Umbilical cord (tissue), 2 donors: ENCODE results near the gene TTC1. TPM values are rescaled to one million over a fixed set of nuclear protein-coding genes. Genes with fewer than 3 reads are reported as not detected.
"Not testable (repeated sequence)": the region's sequence is repeated elsewhere in the genome, so short reads cannot be mapped to it uniquely, and the experiment has no call there.

ENCODE experiments used
- DNase-seq: peaks from one replicate; pipeline ENCODE4 v3.0.0-alpha.2; 2015; ENCODE audit warnings: low spot score
- total RNA-seq: library from RNA; depleted of rRNA; stranded (reverse); fragments of >200 nt; gene quantifications from one replicate; pipeline ENCODE4 v1.2.3, GENCODE V29; 2014; ENCODE audit warnings: low replicate concordance; ENCODE audit not compliant: insufficient read depth

Gene TTC1
- total RNA-seq, 1 donor from 2014 or later: 35.4 TPM

DNA sequence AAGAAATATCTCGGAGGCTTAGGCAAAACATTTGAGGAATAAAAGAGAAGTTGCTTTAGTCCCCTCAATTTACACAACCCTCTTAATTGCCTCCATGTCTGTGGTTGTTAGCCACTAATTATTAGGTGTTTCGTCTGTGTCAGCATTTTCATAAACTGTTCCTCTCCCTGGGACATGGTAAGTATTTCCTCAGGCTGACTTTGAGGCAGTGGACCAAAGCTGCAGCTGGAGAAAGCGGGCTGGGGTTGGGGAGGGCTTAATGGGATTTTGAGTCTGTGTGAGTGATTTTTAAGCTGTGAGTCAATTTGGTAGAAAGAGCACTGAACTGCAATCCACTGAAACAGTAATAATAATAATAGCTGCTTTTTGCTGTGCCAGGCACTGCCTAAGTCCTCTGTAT, 13.0 kb upstream of the TTC1 start:
- DNase-seq: peak; percentile 74

DNA sequence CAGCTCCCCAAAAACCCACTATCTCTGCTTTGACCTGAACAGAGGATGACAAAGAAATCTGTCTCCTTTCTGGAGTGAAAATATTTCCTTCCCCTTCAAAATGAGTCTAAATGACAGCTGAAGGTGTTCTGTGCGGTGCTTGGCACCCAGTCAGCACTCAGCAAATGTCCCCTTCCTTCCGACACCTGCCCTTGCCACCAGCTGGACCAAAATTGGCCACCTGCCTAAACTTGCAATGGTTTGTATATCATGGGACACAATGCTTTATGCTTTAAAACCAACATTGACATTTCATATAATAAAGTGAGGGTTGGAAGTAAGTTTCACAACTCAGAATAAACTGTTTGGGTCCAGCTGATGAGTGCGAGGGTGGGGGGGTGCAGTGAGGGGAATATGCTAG, 7.5 kb upstream of the TTC1 start:
- no peak for DNase-seq

DNA sequence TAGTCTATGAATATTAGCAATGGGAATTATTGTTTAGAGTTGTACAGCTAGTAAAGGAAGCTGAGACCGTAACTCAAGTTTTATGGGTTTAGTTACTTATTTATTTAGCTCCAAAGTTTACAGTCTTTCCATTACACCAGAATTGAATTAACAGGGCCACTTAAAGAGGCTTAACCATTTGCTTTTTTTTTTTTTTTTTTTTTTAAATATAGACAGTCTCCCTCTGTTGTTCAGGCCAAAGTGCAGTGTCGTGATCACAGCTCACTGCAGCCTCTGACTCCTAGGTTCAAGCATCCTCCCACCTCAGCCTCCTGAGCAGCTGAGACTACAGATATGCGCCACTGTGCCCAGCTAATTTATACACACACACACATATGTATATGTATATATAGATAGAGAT, 1.4 kb upstream of the TTC1 start:
- no peak for DNase-seq

- DNase-seq: not testable (repeated sequence)
These were observed 436 bp upstream of the TTC1 start for GRCh38 chr5:160008529-160008876.

DNA sequence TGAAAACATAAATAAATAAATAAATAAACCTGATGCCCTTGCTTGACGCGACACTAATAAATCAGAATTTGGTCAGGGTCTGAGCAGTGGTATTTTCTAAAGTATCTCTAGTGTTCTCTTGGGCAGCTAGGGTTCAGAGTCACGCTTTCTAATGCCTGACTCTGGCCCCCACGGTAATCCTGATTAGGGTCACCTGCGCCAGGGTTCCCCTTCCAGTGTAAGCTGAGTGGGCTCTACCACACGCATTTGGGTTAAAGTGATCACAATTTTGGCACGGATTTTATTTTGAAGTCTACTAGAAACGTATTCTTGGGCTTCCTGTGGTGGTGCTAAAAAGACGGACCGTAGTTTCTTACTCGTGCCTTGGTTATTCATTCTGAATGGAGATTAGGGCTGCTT, 651 bp downstream of the TTC1 start:
- no peak for DNase-seq

- no peak for DNase-seq
These were observed 2.5 kb downstream of the TTC1 start for GRCh38 chr5:160011471-160011870.

DNA sequence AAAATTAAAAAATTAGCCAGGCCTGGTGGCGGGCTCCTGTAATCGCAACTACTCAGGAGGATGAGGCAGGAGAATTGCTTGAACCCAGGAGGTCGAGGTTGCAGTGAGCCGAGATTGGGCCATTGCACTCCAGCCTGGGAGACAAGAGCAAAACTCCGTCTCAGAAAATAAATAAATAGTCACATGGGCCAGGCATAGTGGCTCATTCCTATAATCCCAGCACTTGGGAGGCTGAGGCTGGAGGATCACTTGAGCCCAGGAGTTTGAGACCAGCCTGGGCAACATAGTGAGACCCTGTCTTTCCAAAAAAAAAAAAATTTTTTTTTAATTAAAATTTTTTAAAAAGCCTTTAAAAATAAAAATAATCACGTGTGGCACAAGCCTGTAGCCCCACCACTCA, 5.3 kb downstream of the TTC1 start:
- not testable (repeated sequence) for DNase-seq

DNA sequence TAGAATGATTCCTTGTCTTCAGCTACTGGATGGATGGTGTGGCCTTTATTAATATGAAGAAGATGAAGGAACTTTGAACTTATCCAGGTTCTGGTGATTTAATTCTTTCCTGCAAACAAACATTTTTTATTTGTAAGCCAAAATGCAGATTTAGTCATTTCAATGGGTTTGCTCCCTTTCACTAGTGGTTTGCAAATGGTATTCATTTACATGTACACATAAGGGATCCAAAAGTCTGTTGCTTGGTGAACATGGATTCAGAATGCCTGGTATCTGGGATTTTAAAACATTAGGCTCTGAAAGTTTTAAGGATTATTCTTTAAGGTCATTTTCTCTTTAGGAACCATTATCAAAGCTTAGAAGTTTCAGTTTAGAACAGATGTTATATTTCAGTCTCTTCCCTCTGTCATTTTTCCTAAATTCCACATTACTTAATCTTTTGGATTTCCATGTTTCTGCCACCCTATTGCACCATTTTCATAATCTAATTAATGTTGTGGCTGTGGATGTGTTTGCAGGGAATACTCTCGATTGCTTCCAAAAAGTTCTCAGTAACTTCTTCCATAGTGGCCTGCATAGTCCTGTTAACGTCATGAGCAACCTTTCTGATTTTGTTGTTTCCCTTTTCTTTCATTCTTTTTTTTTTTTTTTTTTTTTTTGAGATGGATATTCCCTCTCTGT, 10.1 kb downstream of the TTC1 start:
- no peak for DNase-seq

DNA sequence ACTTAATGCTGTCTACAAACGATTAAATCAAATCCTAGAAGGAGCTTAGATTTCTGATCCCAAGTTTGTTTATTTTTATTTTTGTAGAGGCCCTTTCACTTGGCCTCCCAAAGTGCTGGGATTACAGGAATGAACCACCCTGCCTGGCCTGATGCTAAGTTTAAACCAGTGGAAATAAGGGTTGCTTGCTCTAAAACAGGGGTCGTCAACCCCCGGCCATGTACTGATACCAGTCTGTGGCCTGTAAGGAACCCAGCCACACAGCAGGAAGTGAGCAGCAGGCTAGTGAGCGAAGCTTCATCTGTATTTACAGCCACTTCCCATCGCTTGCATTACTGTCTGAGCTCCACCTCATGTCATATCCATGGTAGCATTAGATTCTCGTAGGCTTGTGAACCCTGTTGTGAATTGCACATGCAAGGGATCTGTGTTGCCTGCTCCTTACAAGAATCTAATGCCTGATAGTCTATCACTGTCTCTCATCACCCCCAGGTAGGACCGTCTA, 11.4 kb downstream of the TTC1 start:
- DNase-seq: no peak

GRCh38 chr5:160020964-160021363, 12.0 kb downstream of the TTC1 start:
- no peak for DNase-seq

DNA sequence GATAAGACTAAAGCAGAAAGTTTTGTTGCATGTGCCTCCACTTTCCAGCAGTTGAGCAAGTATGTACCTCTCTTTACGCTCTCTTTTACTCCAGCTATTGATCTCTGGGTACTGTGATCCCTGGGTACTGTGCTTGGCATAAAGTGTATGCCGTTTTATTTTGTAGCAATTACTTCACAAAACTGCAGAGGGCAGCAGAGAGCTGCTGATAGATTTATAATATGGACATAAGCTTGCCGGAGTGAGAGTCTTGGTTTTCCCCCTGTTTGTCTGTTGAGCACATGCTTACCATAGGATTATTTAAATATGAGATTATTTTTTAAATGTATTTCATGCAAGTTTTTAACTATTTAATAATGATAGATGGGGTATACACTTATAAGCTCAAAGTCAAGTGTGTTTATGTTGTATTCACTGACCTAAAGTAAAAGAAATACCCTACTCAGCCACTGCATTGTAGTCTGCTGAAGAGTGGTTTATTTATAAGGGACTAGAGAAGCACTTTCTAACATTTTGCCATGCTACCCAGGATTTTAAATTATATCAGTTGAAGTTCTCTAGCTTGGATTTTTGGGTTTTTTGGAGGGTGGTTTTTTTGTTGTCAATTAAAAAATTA, 13.0 kb downstream of the TTC1 start:
- DNase-seq: peak; percentile 78

GRCh38 chr5:160023007-160023907, 14.3 kb downstream of the TTC1 start:
- DNase-seq: no peak

- DNase-seq: no peak
These were observed 15.1 kb downstream of the TTC1 start for GRCh38 chr5:160023908-160024630.

- no peak for DNase-seq
These were observed 20.1 kb downstream of the TTC1 start for GRCh38 chr5:160029004-160029403.

DNA sequence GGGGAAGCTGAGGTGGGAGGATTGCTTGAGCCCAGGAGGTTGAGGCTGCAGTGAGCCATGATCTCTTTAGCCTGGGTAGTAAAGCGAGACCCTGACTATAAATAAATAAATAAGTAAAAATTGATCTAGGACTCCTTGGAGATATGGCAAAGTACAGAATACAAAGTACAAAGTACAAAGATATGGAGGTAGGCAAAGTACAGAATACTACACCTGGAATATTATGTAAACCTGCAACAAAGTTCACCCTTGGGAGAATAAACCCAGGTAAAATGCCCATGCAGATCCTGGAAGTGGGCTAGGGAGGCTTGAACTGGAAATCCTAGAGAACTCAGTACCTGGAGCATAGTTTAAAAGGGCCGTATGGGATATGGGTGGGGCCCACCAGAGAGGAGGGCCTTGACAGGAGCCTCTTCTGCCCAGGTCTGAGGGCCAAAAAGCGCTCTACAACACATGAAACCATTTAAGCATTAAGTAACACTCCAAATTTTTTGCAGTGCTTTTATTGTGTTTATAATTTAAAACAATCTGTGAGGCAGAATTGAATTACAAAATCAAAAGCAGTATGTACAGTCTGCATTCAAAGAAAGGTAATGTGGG, 20.7 kb downstream of the TTC1 start:
- DNase-seq: no peak

GRCh38 chr5:160030631-160031377, 21.9 kb downstream of the TTC1 start:
- DNase-seq: no peak

DNA sequence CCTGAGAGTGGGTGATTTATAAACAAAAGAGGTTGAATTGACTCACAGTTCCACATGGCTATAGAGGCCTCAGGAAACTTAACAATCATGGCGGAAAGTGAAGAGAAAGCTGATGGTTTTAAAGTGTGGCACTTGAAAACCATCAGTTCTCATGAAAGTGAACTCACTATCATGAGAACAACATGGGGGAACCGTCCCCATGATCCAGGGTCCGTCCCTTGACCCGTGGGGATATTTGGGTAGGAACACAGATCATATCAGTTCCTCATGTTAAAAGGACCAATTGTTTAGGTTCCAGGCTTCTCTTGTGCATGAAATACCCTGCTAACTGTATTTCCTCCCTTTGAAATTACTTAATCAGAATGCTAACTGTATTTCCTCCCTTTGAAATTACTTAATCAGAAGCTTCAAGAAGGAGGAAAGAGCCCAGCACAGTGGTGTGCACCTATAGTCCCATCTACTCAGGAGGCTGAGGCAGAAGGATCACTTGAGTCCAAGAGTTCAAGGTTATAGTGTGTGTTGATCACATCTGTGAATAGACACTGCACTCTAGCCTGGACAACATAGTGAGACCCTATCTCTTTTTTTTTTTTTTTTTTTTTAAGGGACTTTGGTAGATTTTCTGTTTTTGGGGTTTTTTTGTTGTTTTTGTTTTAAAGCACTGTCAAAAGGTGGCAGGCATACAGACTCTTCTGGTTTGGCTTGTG, 24.8 kb downstream of the TTC1 start:
- DNase-seq: no peak

DNA sequence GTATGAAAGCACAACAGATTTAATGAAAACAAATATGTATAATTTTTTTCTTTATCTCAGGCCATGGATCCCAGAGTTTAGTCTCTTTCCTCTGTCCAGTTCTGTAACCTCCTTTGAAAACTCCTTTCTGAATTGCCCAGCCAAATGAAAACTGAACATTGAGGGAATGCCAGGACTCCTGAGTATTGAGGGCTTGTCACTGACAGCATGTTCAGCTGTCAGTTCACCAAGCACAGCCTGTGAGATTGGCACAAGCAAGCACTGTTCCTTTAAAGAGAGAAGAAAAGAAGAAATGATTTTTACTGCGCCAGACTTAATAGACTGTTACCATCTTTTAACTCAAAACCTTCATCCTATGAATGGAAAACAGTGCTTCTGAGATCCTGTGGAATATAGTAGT, 27.3 kb downstream of the TTC1 start:
- DNase-seq: no peak

DNA sequence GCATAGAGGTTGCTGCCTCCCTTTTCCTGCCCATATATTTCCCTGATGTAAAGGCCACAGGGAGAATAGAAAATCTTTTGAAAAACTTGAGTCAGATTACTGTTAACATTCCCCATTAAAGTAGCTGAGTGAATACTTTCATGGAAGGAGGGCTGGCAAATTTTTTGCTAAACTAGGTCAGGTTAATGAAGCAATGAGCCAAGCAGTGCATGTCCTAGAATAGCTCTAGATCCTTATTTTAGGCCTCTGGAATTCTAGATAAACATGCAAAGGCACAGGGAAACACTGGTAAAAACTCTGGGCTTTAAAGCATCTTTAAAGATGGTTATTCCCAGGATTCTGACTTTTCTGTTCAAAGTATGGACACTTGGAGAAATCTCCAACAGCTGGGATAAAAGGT, 27.9 kb downstream of the TTC1 start:
- no peak for DNase-seq
